Stomach (tissue), 4 donors: ENCODE measurements around the gene EFCAB12.

Source experiments
- POLR2A ChIP-seq, 4 donors: fragments of 450-650 bp; IDR thresholded peaks; one replicate each; pipeline ENCODE4 v1.6.1; 2016; ENCODE audit warnings: antibody characterized with exemption in 4 of 4, control low read depth in 2 of 4, mild to moderate bottlenecking in 1 of 4, moderate library complexity in 1 of 4
- TF ChIP-seq, protein P1 (sequence below), 7 experiments: fragments of 450-650 bp in 4 of 7; fragments of 200-600 bp in 3 of 7; sonication (generic) in 3 of 7; IDR thresholded peaks; one replicate each; pipeline ENCODE4 v1.5.1; 2016 to 2019; ENCODE audit warnings: antibody characterized with exemption in 7 of 7, control low read depth in 2 of 7, mild to moderate bottlenecking in 1 of 7

DNA sequence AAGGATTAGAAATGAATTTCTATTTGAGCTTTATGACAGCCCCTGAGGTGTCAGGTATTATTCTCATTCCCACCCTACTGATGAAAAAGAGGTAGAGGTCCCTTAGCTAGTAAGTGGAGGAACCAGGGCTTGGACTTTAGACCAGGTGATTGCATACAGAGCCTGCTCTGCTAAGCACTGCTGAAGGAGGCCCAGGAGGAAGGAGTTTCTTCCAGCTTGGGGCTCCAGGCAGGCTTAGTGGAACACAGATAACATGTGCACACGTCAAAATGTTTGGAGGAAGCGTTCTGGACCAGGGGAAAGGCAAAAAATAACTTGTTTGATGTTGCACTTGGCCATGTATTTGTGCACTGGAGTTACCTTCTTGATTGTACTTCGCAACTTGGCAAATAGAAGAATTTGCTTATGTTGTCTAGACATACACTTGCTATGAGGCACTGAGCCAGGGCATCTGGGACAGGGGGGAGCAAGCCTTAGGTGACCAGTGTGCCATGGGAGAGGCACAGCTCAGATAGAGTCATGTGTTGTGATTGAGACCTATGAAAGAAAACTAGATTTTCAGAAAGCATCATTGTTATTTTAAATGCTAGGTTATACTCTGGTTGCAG is 34.0 kb upstream of the EFCAB12 start:
- TF ChIP-seq, protein P1, sequence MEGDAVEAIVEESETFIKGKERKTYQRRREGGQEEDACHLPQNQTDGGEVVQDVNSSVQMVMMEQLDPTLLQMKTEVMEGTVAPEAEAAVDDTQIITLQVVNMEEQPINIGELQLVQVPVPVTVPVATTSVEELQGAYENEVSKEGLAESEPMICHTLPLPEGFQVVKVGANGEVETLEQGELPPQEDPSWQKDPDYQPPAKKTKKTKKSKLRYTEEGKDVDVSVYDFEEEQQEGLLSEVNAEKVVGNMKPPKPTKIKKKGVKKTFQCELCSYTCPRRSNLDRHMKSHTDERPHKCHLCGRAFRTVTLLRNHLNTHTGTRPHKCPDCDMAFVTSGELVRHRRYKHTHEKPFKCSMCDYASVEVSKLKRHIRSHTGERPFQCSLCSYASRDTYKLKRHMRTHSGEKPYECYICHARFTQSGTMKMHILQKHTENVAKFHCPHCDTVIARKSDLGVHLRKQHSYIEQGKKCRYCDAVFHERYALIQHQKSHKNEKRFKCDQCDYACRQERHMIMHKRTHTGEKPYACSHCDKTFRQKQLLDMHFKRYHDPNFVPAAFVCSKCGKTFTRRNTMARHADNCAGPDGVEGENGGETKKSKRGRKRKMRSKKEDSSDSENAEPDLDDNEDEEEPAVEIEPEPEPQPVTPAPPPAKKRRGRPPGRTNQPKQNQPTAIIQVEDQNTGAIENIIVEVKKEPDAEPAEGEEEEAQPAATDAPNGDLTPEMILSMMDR (IDR thresholded peaks at IDR 0.05) = no peak
- no peak for TF ChIP-seq POLR2A (IDR thresholded peaks at IDR 0.05)
